DND-41 (cell line): ENCODE data around the gene HSPA12B.

ENCODE experiments used
- ATAC-seq: fragments of 200-7000 bp; cut with Tn5 transposase; 3 replicates; pipeline ENCODE4 v1.9.1; 2021; ENCODE audit warnings: low read depth; ENCODE audit not compliant: insufficient read depth
- DNase-seq: peaks from one replicate; pipeline ENCODE4 v3.0.0-alpha.2; 2020
- H2AFZ ChIP-seq: 2 replicates; pipeline ENCODE4 v1.6.0; 2012; ENCODE audit warnings: low read depth, low read length
- H3K27ac ChIP-seq: 2 replicates; pipeline ENCODE4 v1.5.1; 2012; ENCODE audit warnings: low read length, inconsistent platforms
- H3K27me3 ChIP-seq: fragments of 200-600 bp; sonication (generic); 2 replicates; pipeline ENCODE4 v1.6.0; 2012; ENCODE audit warnings: low read length, mild to moderate bottlenecking, inconsistent platforms; ENCODE audit not compliant: insufficient read depth, poor library complexity
- H3K36me3 ChIP-seq: 2 replicates; pipeline ENCODE4 v1.5.1; 2012; ENCODE audit warnings: low read length, inconsistent platforms; ENCODE audit not compliant: insufficient read depth
- H3K4me1 ChIP-seq: 2 replicates; pipeline ENCODE4 v1.5.1; 2012; ENCODE audit warnings: mild to moderate bottlenecking, low read length; ENCODE audit not compliant: insufficient read depth
- H3K4me2 ChIP-seq: 2 replicates; pipeline ENCODE4 v1.6.0; 2012; ENCODE audit warnings: mild to moderate bottlenecking, moderate library complexity, low read length, inconsistent platforms; ENCODE audit not compliant: insufficient read depth
- H3K4me3 ChIP-seq, 2 experiments: fragments of 200-600 bp in 1 of 2; shearing (Covaris generic) in 1 of 2; 2 replicates each; pipeline ENCODE4 v1.5.1; 2012 to 2016; ENCODE audit warnings: inconsistent platforms in 2 of 2, low read length in 2 of 2, mild to moderate bottlenecking in 2 of 2, low read depth in 1 of 2, moderate library complexity in 1 of 2
- H3K79me2 ChIP-seq: 2 replicates; pipeline ENCODE4 v1.6.0; 2012; ENCODE audit warnings: low read length, inconsistent platforms; ENCODE audit not compliant: insufficient read depth
- H3K9ac ChIP-seq: 2 replicates; pipeline ENCODE4 v1.6.0; 2012; ENCODE audit warnings: low read depth, mild to moderate bottlenecking, inconsistent platforms, low read length, moderate library complexity
- H3K9me3 ChIP-seq: 2 replicates; pipeline ENCODE4 v1.5.1; 2012; ENCODE audit warnings: low read length, moderate library complexity, mild to moderate bottlenecking, inconsistent platforms; ENCODE audit not compliant: insufficient read depth, severe bottlenecking
- H4K20me1 ChIP-seq: 2 replicates; pipeline ENCODE4 v1.6.0; 2012; ENCODE audit warnings: low read length; ENCODE audit not compliant: insufficient read depth
- CTCF ChIP-seq: IDR thresholded peaks from 2 replicates; pipeline ENCODE4 v1.5.1; 2012; ENCODE audit warnings: borderline replicate concordance, low read length, moderate library complexity, mild to moderate bottlenecking; ENCODE audit not compliant: poor library complexity, severe bottlenecking; ENCODE audit errors: extremely low read depth
- EZH2 ChIP-seq: IDR thresholded peaks from 3 replicates; pipeline ENCODE4 v1.6.1; 2012; ENCODE audit warnings: borderline replicate concordance, low read depth, mild to moderate bottlenecking, moderate library complexity, low read length, inconsistent platforms; ENCODE audit not compliant: severe bottlenecking

HSPA12B gene

GRCh38 chr20:3797592-3798372 lies 65.3 kb downstream of the HSPA12B start:
- ATAC-seq (no peak), DNase-seq (peak; percentile 44)
- H2AFZ ChIP-seq = no peak overlapping the region
- peaks cover 58% of the 10 kb centered on the region for H3K79me2 ChIP-seq
- peaks cover 63% of the 10 kb centered on the region for H3K36me3 ChIP-seq
- peaks cover 61% of the 10 kb centered on the region for H3K4me1 ChIP-seq
- no peak for TF ChIP-seq CTCF
- no peak for TF ChIP-seq EZH2
- H3K27me3 ChIP-seq = no peaks in the 10 kb centered on the region
- peak overlapping the region in 1 of 2 experiments; percentile 83; a peak in 3 of 4 replicates for H3K4me3 ChIP-seq
- peaks cover 23% of the 10 kb centered on the region for H4K20me1 ChIP-seq
- H3K27ac ChIP-seq = peak overlapping the region; percentile 79
- H3K9ac ChIP-seq = peak overlapping the region; percentile 91
- no peaks in the 10 kb centered on the region for H3K9me3 ChIP-seq
- H3K4me2 ChIP-seq = peak overlapping the region; percentile 84

GRCh38 chr20:3798373-3798768 lies 65.9 kb downstream of the HSPA12B start:
- Histone ChIP-seq H3K9ac (peak overlapping the region; percentile 38), H2AFZ (no peak overlapping the region)

GRCh38 chr20:3798908-3799248 lies 66.4 kb downstream of the HSPA12B start:
- Histone ChIP-seq H3K4me2 (peak overlapping the region; percentile 84), H2AFZ (no peak overlapping the region), H3K4me1 (peaks cover 61% of the 10 kb centered on the region), H3K79me2 (peaks cover 58% of the 10 kb centered on the region), H4K20me1 (peaks cover 23% of the 10 kb centered on the region), H3K9me3 (no peaks in the 10 kb centered on the region), H3K36me3 (peaks cover 74% of the 10 kb centered on the region), H3K27me3 (no peaks in the 10 kb centered on the region), H3K27ac (peak overlapping the region; percentile 79), H3K9ac (peak overlapping the region; percentile 38), H3K4me3 (peak overlapping the region in 1 of 2 experiments; percentile 31; a peak in 2 of 4 replicates)
- TF ChIP-seq EZH2 = no peak
- TF ChIP-seq CTCF = no peak
- ATAC-seq (no peak; the same call in 2 of the 3 replicates), DNase-seq (no peak)

More at GRCh38 chr20:3798373-3798768, 65.9 kb downstream of the HSPA12B start:
- DNase-seq (no peak), ATAC-seq (no peak)
- Histone ChIP-seq H3K27me3 (no peaks in the 10 kb centered on the region), H3K4me3 (no peak overlapping the region), H4K20me1 (peaks cover 23% of the 10 kb centered on the region), H3K36me3 (peaks cover 69% of the 10 kb centered on the region), H3K4me1 (peaks cover 61% of the 10 kb centered on the region), H3K79me2 (peaks cover 58% of the 10 kb centered on the region), H3K27ac (peak overlapping the region; percentile 79), H3K4me2 (peak overlapping the region; percentile 84), H3K9me3 (no peaks in the 10 kb centered on the region)
- TF ChIP-seq CTCF (no peak), EZH2 (no peak)
